GM21723 (cell line): ENCODE data around the gene CDKN2B-AS1.

Experiments
- ATAC-seq: cut with Tn5 transposase; IDR thresholded peaks from one replicate; pipeline ENCODE4 v1.9.1; 2021; ENCODE audit warnings: mild to moderate bottlenecking, moderate library complexity; ENCODE audit not compliant: unreplicated experiment

The CDKN2B-AS1 gene

GRCh38 chr9:21982391-21982790 is 12.2 kb upstream of the CDKN2B-AS1 start:
- ATAC-seq = no peak

GRCh38 chr9:21982861-21983560 is 11.6 kb upstream of the CDKN2B-AS1 start:
- ATAC-seq = no peak

- ATAC-seq = no peak
These were observed 11.0 kb upstream of the CDKN2B-AS1 start for GRCh38 chr9:21983561-21983935.

GRCh38 chr9:21984101-21984500 is 10.5 kb upstream of the CDKN2B-AS1 start:
- ATAC-seq = no peak

GRCh38 chr9:21985964-21986667 is 8.5 kb upstream of the CDKN2B-AS1 start:
- no peak for ATAC-seq

GRCh38 chr9:21988056-21988990 is 6.3 kb upstream of the CDKN2B-AS1 start:
- no peak for ATAC-seq

GRCh38 chr9:21989440-21990189 is 5.0 kb upstream of the CDKN2B-AS1 start:
- no peak for ATAC-seq

- ATAC-seq = no peak
These were observed 3.3 kb upstream of the CDKN2B-AS1 start for GRCh38 chr9:21991072-21991959.

GRCh38 chr9:21993007-21993406 is 1.6 kb upstream of the CDKN2B-AS1 start:
- ATAC-seq = no peak

- peak; percentile 39 for ATAC-seq
These were observed 567 bp upstream of the CDKN2B-AS1 start, which contains the start of gene CDKN2A for GRCh38 chr9:21993893-21994555. TSS of gene CDKN2A (minus strand) at chr9:21994392.

- peak; percentile 90 for ATAC-seq
These were observed 545 bp downstream of the CDKN2B-AS1 start for GRCh38 chr9:21995006-21995665.

GRCh38 chr9:21995666-21996398 is 1.2 kb downstream of the CDKN2B-AS1 start:
- ATAC-seq = peak; percentile 31

GRCh38 chr9:21996438-21996837 is 1.8 kb downstream of the CDKN2B-AS1 start:
- no peak for ATAC-seq

- ATAC-seq = no peak
These were observed 2.3 kb downstream of the CDKN2B-AS1 start for GRCh38 chr9:21996858-21997257.

GRCh38 chr9:21997480-21997879 is 2.9 kb downstream of the CDKN2B-AS1 start:
- no peak for ATAC-seq

GRCh38 chr9:21998026-21998425 is 3.4 kb downstream of the CDKN2B-AS1 start:
- no peak for ATAC-seq

GRCh38 chr9:22002038-22002437 is 7.4 kb downstream of the CDKN2B-AS1 start:
- ATAC-seq = no peak
